ENCODE measurements around the gene GSG1L. TPM values are rescaled to one million over a fixed set of nuclear protein-coding genes. Genes with fewer than 3 reads are reported as not detected.

The GSG1L gene
- total and polyA plus RNA-seq, 4 experiments from 2014 or later = 0.27 TPM; not detected in 3

DNA sequence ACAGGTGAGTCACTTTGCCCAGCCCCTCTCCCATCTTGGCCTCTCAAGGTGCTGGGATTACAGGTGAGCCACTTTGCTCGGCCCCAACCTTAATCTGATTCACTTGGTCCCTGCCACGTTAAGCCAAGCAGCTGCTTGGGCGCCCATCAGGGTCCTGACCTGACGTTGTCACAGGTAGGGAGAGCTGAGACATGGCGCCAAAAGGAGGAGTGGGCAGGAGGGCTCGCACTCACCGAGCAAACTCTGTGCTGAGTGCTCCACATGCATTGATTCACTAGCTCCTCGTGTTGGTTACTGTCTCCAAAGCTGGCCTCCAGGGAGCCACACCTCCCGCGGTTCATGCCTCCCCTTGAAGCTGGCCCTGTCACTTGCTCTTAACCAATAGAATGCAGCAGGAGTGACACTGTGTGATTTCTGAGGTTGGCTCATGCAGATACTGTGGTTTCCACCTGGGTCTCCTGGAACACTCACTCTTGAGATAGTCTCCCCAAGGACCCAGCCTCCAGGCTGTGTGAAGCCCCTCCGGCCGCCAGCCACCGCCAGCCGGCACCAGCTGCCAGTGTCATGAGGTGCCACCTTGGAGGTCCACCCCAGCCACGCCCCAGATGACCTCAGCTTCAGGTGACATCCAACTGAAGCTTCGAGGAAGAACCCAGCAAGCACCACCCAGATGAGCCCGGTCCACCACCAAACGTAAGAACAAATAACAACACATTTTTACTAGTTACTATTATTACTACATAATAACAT is 223.0 kb downstream of the GSG1L start:
- intact Hi-C loops (cut with micrococcal nuclease) = no loop called here
- CTCF ChIA-PET (ENCODE audit: partially characterized antibody) = no interaction called here
- Histone ChIP-seq H3K27me3 (ENCODE audit: insufficient read depth, low read length) (no peaks in the 10 kb centered on the region), H3K9me3 (ENCODE audit: control insufficient read depth in 1 of 2, low read length in 2 of 2) (no peaks in the 10 kb centered on the region), H3K36me3 (ENCODE audit: insufficient read depth, low read length) (no peaks in the 10 kb centered on the region), H3K27ac (ENCODE audit: low read depth, low read length) (no peak overlapping the region), H3K4me1 (ENCODE audit: insufficient read depth, low read length) (no peaks in the 10 kb centered on the region), H3K4me3 (ENCODE audit: low read length in 2 of 2) (no peak overlapping the region)
- no peak overlapping the region for H3K4me3 Mint-ChIP-seq
- peaks cover 0 to 6% of the 10 kb centered on the region in 2 donors for H3K36me3 Mint-ChIP-seq
- H3K4me1 Mint-ChIP-seq = no peaks in the 10 kb centered on the region
- peaks cover 19 to 22% of the 10 kb centered on the region in 2 donors for H3K27me3 Mint-ChIP-seq
- no peak for DNase-seq
- POLR2A ChIA-PET (ENCODE audit: partially characterized antibody) = no interaction called here
- peaks cover 0 to 10% (median 7%) of the 10 kb centered on the region in 8 donors for H3K9me3 Mint-ChIP-seq
- H3K27ac Mint-ChIP-seq = no peak overlapping the region

DNA sequence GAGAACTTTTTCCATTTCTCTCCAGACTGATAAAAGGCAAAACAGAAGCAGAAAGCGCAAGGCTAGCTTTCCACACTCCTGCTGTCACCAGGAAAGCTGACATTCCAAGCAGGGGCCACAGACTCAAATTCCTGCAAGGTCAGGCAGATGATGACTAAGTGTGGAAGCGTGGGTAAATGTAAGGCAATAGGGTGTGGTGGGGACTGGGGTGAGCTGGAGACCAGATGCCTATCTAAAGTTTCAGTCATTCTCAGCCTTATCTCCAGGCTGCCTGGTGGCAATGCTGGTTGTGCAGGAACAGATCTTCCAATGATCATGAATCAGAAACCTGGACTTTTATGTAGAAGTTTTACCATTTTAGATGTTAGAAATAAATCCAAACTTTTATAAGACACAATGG is 224.1 kb downstream of the GSG1L start:
- H3K9me3 Mint-ChIP-seq = peaks cover 0 to 12% (median 7%) of the 10 kb centered on the region in 8 donors
- CTCF ChIA-PET (ENCODE audit: partially characterized antibody) = no interaction called here
- no peak for DNase-seq
- Histone ChIP-seq H3K36me3 (ENCODE audit: insufficient read depth, low read length) (no peaks in the 10 kb centered on the region), H3K4me3 (ENCODE audit: low read length in 2 of 2) (no peak overlapping the region), H3K27me3 (ENCODE audit: insufficient read depth, low read length) (no peaks in the 10 kb centered on the region), H3K4me1 (ENCODE audit: insufficient read depth, low read length) (no peaks in the 10 kb centered on the region), H3K27ac (ENCODE audit: low read depth, low read length) (no peak overlapping the region), H3K9me3 (ENCODE audit: control insufficient read depth in 1 of 2, low read length in 2 of 2) (no peaks in the 10 kb centered on the region)
- no peak overlapping the region for H3K27ac Mint-ChIP-seq
- intact Hi-C loops (cut with micrococcal nuclease) = no loop called here
- H3K27me3 Mint-ChIP-seq = peaks cover 20 to 23% of the 10 kb centered on the region in 2 donors
- POLR2A ChIA-PET (ENCODE audit: partially characterized antibody) = no interaction called here
- H3K4me1 Mint-ChIP-seq = no peaks in the 10 kb centered on the region
- no peak overlapping the region for H3K4me3 Mint-ChIP-seq
- H3K36me3 Mint-ChIP-seq = peaks cover 0 to 6% of the 10 kb centered on the region in 2 donors

DNA sequence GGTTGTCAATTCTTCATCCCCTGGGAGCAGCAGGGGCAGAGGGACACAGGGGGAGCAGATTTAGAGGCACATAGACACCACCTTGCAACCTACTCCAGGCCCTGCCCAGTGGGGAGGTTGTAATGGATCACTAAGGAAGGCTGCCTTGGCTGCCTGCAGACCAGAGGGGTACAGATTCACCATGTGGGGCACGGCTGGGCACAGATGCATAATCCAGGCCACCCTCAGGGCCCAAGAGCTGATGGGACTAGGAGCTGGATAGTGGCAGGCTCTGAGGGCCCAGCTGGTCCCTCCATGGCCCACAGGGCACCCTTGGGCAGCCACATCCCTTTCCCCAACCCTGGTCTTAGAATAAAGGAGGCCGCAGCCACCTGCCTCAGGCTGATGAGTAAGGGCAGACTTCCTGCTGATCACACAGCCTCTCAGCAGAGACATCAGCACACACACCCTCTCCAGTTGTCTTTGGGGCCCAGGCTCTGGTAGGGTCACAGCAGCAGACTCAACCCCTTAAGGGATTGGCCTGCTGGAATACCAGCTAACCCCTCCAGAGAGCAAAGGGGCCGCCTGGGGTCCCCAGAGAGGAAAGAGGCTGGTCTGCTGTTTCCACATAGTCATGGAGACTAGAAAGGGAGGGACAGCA is 224.9 kb downstream of the GSG1L start:
- H3K27me3 ChIP-seq (ENCODE audit: insufficient read depth, low read length) = no peaks in the 10 kb centered on the region
- DNase-seq = no peak
- H3K36me3 ChIP-seq (ENCODE audit: insufficient read depth, low read length) = no peaks in the 10 kb centered on the region
- Mint-ChIP-seq H3K36me3 (peaks cover 0 to 6% of the 10 kb centered on the region in 2 donors), H3K4me3 (no peak overlapping the region), H3K9me3 (peaks cover 0 to 12% (median 7%) of the 10 kb centered on the region in 8 donors), H3K4me1 (no peaks in the 10 kb centered on the region), H3K27me3 (peaks cover 17 to 18% of the 10 kb centered on the region in 2 donors), H3K27ac (no peak overlapping the region)
- no peaks in the 10 kb centered on the region for H3K4me1 ChIP-seq (ENCODE audit: insufficient read depth, low read length)
- H3K4me3 ChIP-seq (ENCODE audit: low read length in 2 of 2) = no peak overlapping the region
- ChIA-PET POLR2A (ENCODE audit: partially characterized antibody) (no interaction called here), CTCF (ENCODE audit: partially characterized antibody) (no interaction called here)
- H3K27ac ChIP-seq (ENCODE audit: low read depth, low read length) = no peak overlapping the region
- no peaks in the 10 kb centered on the region for H3K9me3 ChIP-seq (ENCODE audit: control insufficient read depth in 1 of 2, low read length in 2 of 2)
- intact Hi-C loops (cut with micrococcal nuclease) = no loop called here

DNA sequence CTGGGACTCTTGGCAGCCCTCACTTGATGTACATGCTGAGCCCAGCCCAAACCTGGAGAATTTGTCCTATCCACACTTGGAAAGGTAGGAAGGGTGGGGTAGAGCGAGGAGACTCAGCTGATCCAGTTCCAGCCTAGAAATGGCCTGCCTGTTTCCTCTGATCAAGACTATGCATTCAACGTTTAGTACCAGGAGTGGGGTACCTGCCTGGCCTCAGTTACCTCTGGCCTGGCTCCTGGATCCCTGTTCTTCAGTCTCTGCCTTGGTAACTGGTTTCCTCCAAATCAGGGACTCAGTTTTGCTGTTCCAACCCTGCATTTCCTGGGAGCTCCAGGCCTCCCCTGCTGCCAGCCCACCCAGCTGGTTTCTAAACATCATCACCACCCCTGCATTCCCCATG is 233.5 kb downstream of the GSG1L start:
- Histone ChIP-seq H3K9me3 (ENCODE audit: control insufficient read depth in 1 of 2, low read length in 2 of 2) (no peaks in the 10 kb centered on the region), H3K4me1 (ENCODE audit: insufficient read depth, low read length) (no peaks in the 10 kb centered on the region), H3K27me3 (ENCODE audit: insufficient read depth, low read length) (no peaks in the 10 kb centered on the region), H3K27ac (ENCODE audit: low read depth, low read length) (no peak overlapping the region), H3K4me3 (ENCODE audit: low read length in 2 of 2) (no peak overlapping the region), H3K36me3 (ENCODE audit: insufficient read depth, low read length) (no peaks in the 10 kb centered on the region)
- POLR2A ChIA-PET (ENCODE audit: partially characterized antibody) = no interaction called here
- H3K27ac Mint-ChIP-seq = no peak overlapping the region
- CTCF ChIA-PET (ENCODE audit: partially characterized antibody) = no interaction called here
- no peak overlapping the region for H3K4me3 Mint-ChIP-seq
- DNase-seq = no peak
- H3K27me3 Mint-ChIP-seq = peaks cover 1 to 4% of the 10 kb centered on the region in 2 donors
- peaks cover 2 to 22% (median 10%) of the 10 kb centered on the region in 8 donors for H3K9me3 Mint-ChIP-seq
- no peaks in the 10 kb centered on the region for H3K36me3 Mint-ChIP-seq
- intact Hi-C loops (cut with micrococcal nuclease) = no loop called here
- no peaks in the 10 kb centered on the region for H3K4me1 Mint-ChIP-seq

DNA sequence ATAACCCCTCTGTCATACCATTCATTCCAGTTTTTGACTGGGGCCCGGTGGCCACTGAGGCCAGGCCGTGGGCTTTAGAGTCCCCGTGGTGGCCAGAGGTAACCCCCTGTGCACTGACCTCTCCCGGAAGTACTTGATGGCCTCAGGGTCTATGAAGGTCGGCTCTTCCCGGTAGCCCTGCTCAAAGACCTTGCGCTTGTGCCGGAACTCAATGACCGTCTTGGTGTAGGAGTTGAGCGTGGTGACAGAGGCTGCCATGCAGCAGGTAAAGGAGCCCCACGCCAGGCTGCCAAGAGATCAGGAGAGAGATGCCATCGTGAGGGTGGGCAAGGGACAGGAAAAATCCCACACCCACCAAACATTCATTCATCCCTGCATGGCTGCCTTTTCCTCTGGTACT is 234.8 kb downstream of the GSG1L start:
- no peak for DNase-seq
- ChIA-PET POLR2A (ENCODE audit: partially characterized antibody) (no interaction called here), CTCF (ENCODE audit: partially characterized antibody) (no interaction called here)
- H3K4me3 Mint-ChIP-seq = no peak overlapping the region
- H3K27me3 ChIP-seq (ENCODE audit: insufficient read depth, low read length) = no peaks in the 10 kb centered on the region
- H3K27ac ChIP-seq (ENCODE audit: low read depth, low read length) = no peak overlapping the region
- no peaks in the 10 kb centered on the region for H3K36me3 Mint-ChIP-seq
- no peak overlapping the region for H3K4me3 ChIP-seq (ENCODE audit: low read length in 2 of 2)
- H3K27me3 Mint-ChIP-seq = peaks cover 0 to 4% of the 10 kb centered on the region in 2 donors
- H3K4me1 ChIP-seq (ENCODE audit: insufficient read depth, low read length) = no peaks in the 10 kb centered on the region
- H3K36me3 ChIP-seq (ENCODE audit: insufficient read depth, low read length) = no peaks in the 10 kb centered on the region
- no peak overlapping the region for H3K27ac Mint-ChIP-seq
- no peaks in the 10 kb centered on the region for H3K4me1 Mint-ChIP-seq
- H3K9me3 ChIP-seq (ENCODE audit: control insufficient read depth in 1 of 2, low read length in 2 of 2) = no peaks in the 10 kb centered on the region
- H3K9me3 Mint-ChIP-seq = peaks cover 2 to 22% (median 10%) of the 10 kb centered on the region in 8 donors
- intact Hi-C loops (cut with micrococcal nuclease) = no loop called here

DNA sequence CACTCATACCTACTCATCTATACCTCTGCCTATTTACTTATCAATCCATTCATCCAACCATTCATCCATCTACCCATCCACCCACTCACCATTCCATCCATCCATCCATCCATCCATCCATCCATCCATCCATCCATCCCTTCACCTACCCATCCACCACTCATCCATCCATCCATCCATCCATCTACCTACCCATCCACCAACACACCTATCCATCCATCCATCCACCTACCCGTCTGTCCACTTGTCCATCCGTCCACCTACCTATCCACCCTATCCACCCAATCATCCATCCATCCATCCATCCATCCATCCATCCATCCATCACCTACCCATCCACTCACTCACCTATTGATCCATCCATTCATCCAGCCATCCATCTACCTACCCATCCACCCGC is 235.7 kb downstream of the GSG1L start:
- peaks cover 2 to 22% (median 10%) of the 10 kb centered on the region in 8 donors for H3K9me3 Mint-ChIP-seq
- H3K4me1 Mint-ChIP-seq = no peaks in the 10 kb centered on the region
- Histone ChIP-seq H3K27ac (ENCODE audit: low read depth, low read length) (no peak overlapping the region), H3K36me3 (ENCODE audit: insufficient read depth, low read length) (no peaks in the 10 kb centered on the region), H3K9me3 (ENCODE audit: control insufficient read depth in 1 of 2, low read length in 2 of 2) (no peaks in the 10 kb centered on the region), H3K4me1 (ENCODE audit: insufficient read depth, low read length) (no peaks in the 10 kb centered on the region), H3K4me3 (ENCODE audit: low read length in 2 of 2) (no peak overlapping the region), H3K27me3 (ENCODE audit: insufficient read depth, low read length) (no peaks in the 10 kb centered on the region)
- no peak overlapping the region for H3K4me3 Mint-ChIP-seq
- peaks cover 0 to 8% of the 10 kb centered on the region in 2 donors for H3K27me3 Mint-ChIP-seq
- DNase-seq = no peak
- POLR2A ChIA-PET (ENCODE audit: partially characterized antibody) = no interaction called here
- no peak overlapping the region for H3K27ac Mint-ChIP-seq
- intact Hi-C loops (cut with micrococcal nuclease) = no loop called here
- CTCF ChIA-PET (ENCODE audit: partially characterized antibody) = no interaction called here
- no peaks in the 10 kb centered on the region for H3K36me3 Mint-ChIP-seq

DNA sequence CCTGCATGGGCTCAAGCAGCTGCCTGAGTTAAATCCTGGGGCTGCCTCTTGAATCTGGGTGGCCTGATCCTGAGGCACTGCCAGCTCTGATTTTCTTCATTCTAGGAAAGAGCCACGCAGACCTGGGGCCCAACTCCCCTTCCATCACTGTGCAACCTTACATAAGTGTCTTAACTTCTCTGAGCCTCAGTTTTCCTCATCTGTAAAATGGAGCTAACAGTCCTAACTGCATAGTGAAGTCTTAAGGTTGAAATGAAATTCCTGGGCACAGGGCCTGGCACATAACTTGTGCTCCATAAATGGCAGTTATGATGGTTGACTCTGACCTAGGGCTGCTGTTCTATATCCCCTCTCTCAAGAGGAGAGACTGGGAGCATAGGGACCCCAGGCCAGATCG is 236.6 kb downstream of the GSG1L start:
- Histone ChIP-seq H3K36me3 (ENCODE audit: insufficient read depth, low read length) (no peaks in the 10 kb centered on the region), H3K9me3 (ENCODE audit: control insufficient read depth in 1 of 2, low read length in 2 of 2) (no peaks in the 10 kb centered on the region), H3K4me3 (ENCODE audit: low read length in 2 of 2) (no peak overlapping the region), H3K27ac (ENCODE audit: low read depth, low read length) (no peak overlapping the region), H3K27me3 (ENCODE audit: insufficient read depth, low read length) (no peaks in the 10 kb centered on the region), H3K4me1 (ENCODE audit: insufficient read depth, low read length) (no peaks in the 10 kb centered on the region)
- H3K27ac Mint-ChIP-seq = no peak overlapping the region
- H3K4me1 Mint-ChIP-seq = no peaks in the 10 kb centered on the region
- ChIA-PET CTCF (ENCODE audit: partially characterized antibody) (no interaction called here), POLR2A (ENCODE audit: partially characterized antibody) (no interaction called here)
- peaks cover 0 to 8% of the 10 kb centered on the region in 2 donors for H3K27me3 Mint-ChIP-seq
- intact Hi-C loops (cut with micrococcal nuclease) = no loop called here
- DNase-seq = no peak
- no peaks in the 10 kb centered on the region for H3K36me3 Mint-ChIP-seq
- H3K4me3 Mint-ChIP-seq = no peak overlapping the region
- H3K9me3 Mint-ChIP-seq = peaks cover 2 to 22% (median 10%) of the 10 kb centered on the region in 8 donors
